ENCODE results near the gene PRKCZ. TPM values are rescaled to one million over a fixed set of nuclear protein-coding genes. Genes with fewer than 3 reads are reported as not detected.
"Not testable (repeated sequence)": the region's sequence is repeated elsewhere in the genome, so short reads cannot be mapped to it uniquely, and the experiment has no call there.

Gene PRKCZ
- total RNA-seq, 1 donor from 2014 or later = 58.3 TPM

GRCh38 chr1:2135941-2136340 is 85.7 kb downstream of the PRKCZ start:
- DNase-seq = no peak

- no peak for DNase-seq
Observed at GRCh38 chr1:2136386-2137235, 86.4 kb downstream of the PRKCZ start.

GRCh38 chr1:2137257-2138121 is 87.3 kb downstream of the PRKCZ start:
- DNase-seq = no peak

GRCh38 chr1:2139156-2139555 is 88.9 kb downstream of the PRKCZ start:
- not testable (repeated sequence) for DNase-seq

- DNase-seq = no peak
Observed at GRCh38 chr1:2141025-2141424, 90.8 kb downstream of the PRKCZ start.

- DNase-seq = no peak
Observed at GRCh38 chr1:2143814-2144500, 93.7 kb downstream of the PRKCZ start.

GRCh38 chr1:2144501-2145090 is 94.4 kb downstream of the PRKCZ start:
- no peak for DNase-seq

GRCh38 chr1:2145946-2146835 is 96.0 kb downstream of the PRKCZ start:
- no peak for DNase-seq

GRCh38 chr1:2146836-2147517 is 96.8 kb downstream of the PRKCZ start:
- DNase-seq = no peak

- not testable (repeated sequence) for DNase-seq
Observed at GRCh38 chr1:2147869-2148268, 97.7 kb downstream of the PRKCZ start.

- no peak for DNase-seq
Observed at GRCh38 chr1:2148691-2149090, 98.5 kb downstream of the PRKCZ start.

GRCh38 chr1:2150801-2151200 is 100.6 kb downstream of the PRKCZ start:
- DNase-seq = no peak

GRCh38 chr1:2151252-2151651 is 101.0 kb downstream of the PRKCZ start:
- DNase-seq = no peak

GRCh38 chr1:2151911-2152310 is 101.7 kb downstream of the PRKCZ start:
- DNase-seq = no peak

- DNase-seq = peak; percentile 44
Observed at GRCh38 chr1:2152954-2153353, 102.7 kb downstream of the PRKCZ start.

- no peak for DNase-seq
Observed at GRCh38 chr1:2154022-2154421, 103.8 kb downstream of the PRKCZ start.

- no peak for DNase-seq
Observed at GRCh38 chr1:2155147-2155598, 105.0 kb downstream of the PRKCZ start.

GRCh38 chr1:2155788-2156187 is 105.6 kb downstream of the PRKCZ start:
- no peak for DNase-seq

- no peak for DNase-seq
Observed at GRCh38 chr1:2156866-2157265, 106.7 kb downstream of the PRKCZ start.

GRCh38 chr1:2157856-2158255 is 107.6 kb downstream of the PRKCZ start:
- DNase-seq = no peak

- peak; percentile 33 for DNase-seq
Observed at GRCh38 chr1:2158272-2158671, 108.1 kb downstream of the PRKCZ start.
